PC-3 (cell line): ENCODE data around the gene CFL1. TPM values are rescaled to one million over a fixed set of nuclear protein-coding genes. Genes with fewer than 3 reads are reported as not detected.

Source experiments
- ATAC-seq: fragments of 200-7000 bp; cut with Tn5 transposase; 2 replicates; pipeline ENCODE4 v1.9.1; 2020; ENCODE audit warnings: mild to moderate bottlenecking, moderate library complexity
- BruUV-seq: library from RNA; stranded (reverse); fragments of 400-500 nt; replicated peaks from 2 replicates; lab custom pipeline; 2021; lab: Mats Ljungman, UMichigan
- CTCF ChIA-PET: fragments of 300-600 bp; sonication (Branson Sonifier 250); formaldehyde crosslinking; loops from one replicate; lab custom pipeline; 2022; ENCODE audit warnings: antibody characterized with exemption; lab: Charles Lee
- POLR2A ChIA-PET: fragments of 300-600 bp; sonication (Branson Sonifier 250); formaldehyde crosslinking; loops from one replicate; lab custom pipeline; 2022; ENCODE audit warnings: antibody characterized with exemption; ENCODE audit not compliant: unreplicated experiment; lab: Charles Lee
- DNase-seq: peaks from one replicate; pipeline ENCODE4 v3.0.0-alpha.2; 2015
- H2AFZ ChIP-seq: fragments of 300-600 bp; sonication (generic); 2 replicates; pipeline ENCODE4 v1.6.0; 2016; ENCODE audit warnings: antibody characterized with exemption, low read length
- H3F3A ChIP-seq: fragments of 300-600 bp; sonication (generic); one replicate; pipeline ENCODE4 v1.6.0; 2017; ENCODE audit warnings: antibody characterized with exemption, low read length, control low read depth, mild to moderate bottlenecking; ENCODE audit not compliant: unreplicated experiment
- H3K27ac ChIP-seq: fragments of 300-600 bp; sonication (generic); 2 replicates; pipeline ENCODE4 v1.5.1; 2016; ENCODE audit warnings: mild to moderate bottlenecking, low read length
- H3K27me3 ChIP-seq: fragments of 300-600 bp; sonication (generic); 2 replicates; pipeline ENCODE4 v1.6.1; 2016; ENCODE audit warnings: low read length, mixed read lengths
- H3K36me3 ChIP-seq: fragments of 300-600 bp; sonication (generic); 2 replicates; pipeline ENCODE4 v1.6.1; 2016; ENCODE audit warnings: low read depth, mixed run types, low read length, mixed read lengths
- H3K4me1 ChIP-seq: fragments of 300-600 bp; sonication (generic); 2 replicates; pipeline ENCODE4 v1.5.1; 2016; ENCODE audit warnings: low read length; ENCODE audit not compliant: insufficient read depth
- H3K4me2 ChIP-seq: fragments of 300-600 bp; sonication (generic); 2 replicates; pipeline ENCODE4 v1.6.0; 2016; ENCODE audit warnings: low read length
- H3K4me3 ChIP-seq: fragments of 300-600 bp; sonication (generic); 2 replicates; pipeline ENCODE4 v1.5.1; 2016; ENCODE audit warnings: mild to moderate bottlenecking, low read length, mixed read lengths
- H3K79me2 ChIP-seq: fragments of 300-600 bp; sonication (generic); 2 replicates; pipeline ENCODE4 v1.6.1; 2017; ENCODE audit warnings: low read length, mixed read lengths
- H3K9ac ChIP-seq: fragments of 300-600 bp; sonication (generic); 2 replicates; pipeline ENCODE4 v1.6.0; 2016; ENCODE audit warnings: mild to moderate bottlenecking, low read length
- H3K9me2 ChIP-seq: fragments of 300-600 bp; sonication (generic); replicated peaks from 2 replicates; pipeline ENCODE4 v1.6.1; 2016; ENCODE audit warnings: mixed run types, low read length, mixed read lengths
- H3K9me3 ChIP-seq: fragments of 300-600 bp; sonication (generic); 2 replicates; pipeline ENCODE4 v1.6.1; 2016; ENCODE audit warnings: low read length, mixed read lengths
- H4K20me1 ChIP-seq: fragments of 300-600 bp; sonication (generic); 2 replicates; pipeline ENCODE4 v1.6.1; 2016; ENCODE audit warnings: low read length, mixed read lengths
- EZH2 ChIP-seq: fragments of 300-600 bp; sonication (generic); IDR thresholded peaks from one replicate; pipeline ENCODE4 v1.6.1; 2017; ENCODE audit warnings: antibody characterized with exemption, mild to moderate bottlenecking, low read length; ENCODE audit not compliant: unreplicated experiment
- EZH2phosphoT487 ChIP-seq: fragments of 300-600 bp; sonication (generic); IDR thresholded peaks from 2 replicates; pipeline ENCODE4 v1.6.1; 2018; ENCODE audit warnings: mild to moderate bottlenecking, antibody characterized with exemption, low read length, borderline replicate concordance
- intact Hi-C: fragments of 100-400 bp; cut with micrococcal nuclease; formaldehyde crosslinking; loops from 2 replicates; pipeline ENCODE4 v1.9.0; 2023
- total RNA-seq: library from RNA; depleted of rRNA; stranded (reverse); fragments of >200 nt; gene quantifications from 2 replicates; pipeline ENCODE4 v1.2.3, GENCODE V29; 2014
- TF ChIP-seq, protein P1 (sequence below): fragments of 300-600 bp; sonication (generic); conservative IDR thresholded peaks from 2 replicates; pipeline ENCODE4 v1.5.1; 2017; ENCODE audit warnings: antibody characterized with exemption, low read depth, mild to moderate bottlenecking, low read length

The CFL1 gene
- total RNA-seq, 1 experiment from 2014 or later = 2,710 TPM

GRCh38 chr11:65859095-65859811, 1.3 kb upstream of the CFL1 start:
- peaks cover 31% of the 10 kb centered on the region for H3K36me3 ChIP-seq

GRCh38 chr11:65858681-65859087, 704 bp upstream of the CFL1 start:
- Histone ChIP-seq H3K9me3 (no peaks in the 10 kb centered on the region), H3K9ac (peak overlapping the region; percentile 90), H3K4me3 (peak overlapping the region; percentile 79), H2AFZ (peak overlapping the region; percentile 93), H3F3A (peaks cover 11% of the 10 kb centered on the region), H3K4me2 (peak overlapping the region; percentile 98), H3K9me2 (no peaks in the 10 kb centered on the region), H3K27me3 (no peaks in the 10 kb centered on the region), H3K4me1 (peaks cover 42% of the 10 kb centered on the region), H3K36me3 (peaks cover 31% of the 10 kb centered on the region), H4K20me1 (peaks cover 39% of the 10 kb centered on the region), H3K27ac (peak overlapping the region; percentile 74), H3K79me2 (peaks cover 68% of the 10 kb centered on the region)
- peak; percentile 29 for DNase-seq
- ATAC-seq = no peak
- ChIA-PET POLR2A (interaction anchor here (0.5 to 1.8 kb wide), 9 partner anchors 9 to 1519 kb away, joined by 3 to 23 read pairs (median 5); partner anchors contain the start of genes CCDC85B, CCDC88B, FIBP and RELA), CTCF (interaction anchor here (0.5 to 2.6 kb wide), 5 partner anchors 30 to 147 kb away, joined by 3 to 26 read pairs (median 8); partner anchors contain the start of genes CCDC85B and FIBP)
- intact Hi-C loops = loop anchor here (1.0 to 2.0 kb wide), 2 partner anchors 30 to 243 kb away; partner anchors contain the start of genes FIBP and PCNX3
- BruUV-seq = TSS peak; percentile 25
- TF ChIP-seq, protein P1, sequence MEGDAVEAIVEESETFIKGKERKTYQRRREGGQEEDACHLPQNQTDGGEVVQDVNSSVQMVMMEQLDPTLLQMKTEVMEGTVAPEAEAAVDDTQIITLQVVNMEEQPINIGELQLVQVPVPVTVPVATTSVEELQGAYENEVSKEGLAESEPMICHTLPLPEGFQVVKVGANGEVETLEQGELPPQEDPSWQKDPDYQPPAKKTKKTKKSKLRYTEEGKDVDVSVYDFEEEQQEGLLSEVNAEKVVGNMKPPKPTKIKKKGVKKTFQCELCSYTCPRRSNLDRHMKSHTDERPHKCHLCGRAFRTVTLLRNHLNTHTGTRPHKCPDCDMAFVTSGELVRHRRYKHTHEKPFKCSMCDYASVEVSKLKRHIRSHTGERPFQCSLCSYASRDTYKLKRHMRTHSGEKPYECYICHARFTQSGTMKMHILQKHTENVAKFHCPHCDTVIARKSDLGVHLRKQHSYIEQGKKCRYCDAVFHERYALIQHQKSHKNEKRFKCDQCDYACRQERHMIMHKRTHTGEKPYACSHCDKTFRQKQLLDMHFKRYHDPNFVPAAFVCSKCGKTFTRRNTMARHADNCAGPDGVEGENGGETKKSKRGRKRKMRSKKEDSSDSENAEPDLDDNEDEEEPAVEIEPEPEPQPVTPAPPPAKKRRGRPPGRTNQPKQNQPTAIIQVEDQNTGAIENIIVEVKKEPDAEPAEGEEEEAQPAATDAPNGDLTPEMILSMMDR = no peak
- TF ChIP-seq EZH2 = no peak
- TF ChIP-seq EZH2phosphoT487 = no peak

More at GRCh38 chr11:65859095-65859811, 1.3 kb upstream of the CFL1 start:
- peak overlapping the region; percentile 93 for H2AFZ ChIP-seq
- H3F3A ChIP-seq = peaks cover 11% of the 10 kb centered on the region
- peak overlapping the region; percentile 98 for H3K4me2 ChIP-seq
- no peaks in the 10 kb centered on the region for H3K9me2 ChIP-seq
- peak overlapping the region; percentile 74 for H3K27ac ChIP-seq
- H3K4me1 ChIP-seq = peaks cover 41% of the 10 kb centered on the region
- ChIA-PET CTCF (interaction anchor here (0.6 to 2.6 kb wide), 16 partner anchors 8 to 454 kb away, joined by 3 to 26 read pairs (median 4); partner anchors contain the start of genes CCDC85B, FIBP and PCNX3), POLR2A (interaction anchor here (0.6 to 1.8 kb wide), 11 partner anchors 10 to 441 kb away, joined by 3 to 23 read pairs (median 5); partner anchors contain the start of genes CCDC85B, FIBP, FOSL1 and RNASEH2C)
- BruUV-seq = no TSS peak
- peak overlapping the region; percentile 79 for H3K4me3 ChIP-seq
- peak overlapping the region; percentile 90 for H3K9ac ChIP-seq
- ATAC-seq (peak; percentile 63), DNase-seq (peak; percentile 99)
- TF ChIP-seq, protein P1 = no peak
- TF ChIP-seq EZH2 = no peak
- no peak for TF ChIP-seq EZH2phosphoT487
- intact Hi-C loops = loop anchor here (1.0 to 2.0 kb wide), 2 partner anchors 30 to 244 kb away; partner anchors contain the start of genes FIBP and PCNX3
- peaks cover 63% of the 10 kb centered on the region for H3K79me2 ChIP-seq
- H3K9me3 ChIP-seq = no peaks in the 10 kb centered on the region
- no peaks in the 10 kb centered on the region for H3K27me3 ChIP-seq
- H4K20me1 ChIP-seq = peaks cover 33% of the 10 kb centered on the region
